Measurements from ENCODE around the gene UAP1L1. TPM values are rescaled to one million over a fixed set of nuclear protein-coding genes. Genes with fewer than 3 reads are reported as not detected.

UAP1L1 gene
- total and polyA plus RNA-seq, 7 donors: 2.9 to 9.6 (median 5.7) TPM

GRCh38 chr9:137078701-137079400, 1.5 kb downstream of the UAP1L1 start:
- Histone ChIP-seq H3K36me3 (peaks cover 0 to 37% (median 0%) of the 10 kb centered on the region in 4 donors), H3K9me3 (no peaks in the 10 kb centered on the region), H3K27ac (no peak overlapping the region), H3K4me3 (peak overlapping the region in 3 of 4 donors; percentile 57 to 64 (median 60)), H3K4me1 (peaks cover 0 to 34% (median 31%) of the 10 kb centered on the region in 4 donors), H3K27me3 (peaks cover 20 to 64% (median 33%) of the 10 kb centered on the region in 3 donors)
- TF ChIP-seq POLR2A (IDR thresholded peaks at IDR 0.05) (no peak), CTCF (IDR thresholded peaks at IDR 0.05) (no peak), POLR2AphosphoS5 (IDR thresholded peaks at IDR 0.05) (no peak), EP300 (IDR thresholded peaks at IDR 0.05) (no peak)
- WGBS, 2 donors: 23 to 68% methylated on average over 51 of the region's 51 CpGs
- intact Hi-C loops (cut with DNase I): no loop called here
- DNase-seq: peak; percentile 62

- intact Hi-C loops (cut with DNase I): no loop called here
- Histone ChIP-seq H3K4me1 (peaks cover 0 to 34% (median 32%) of the 10 kb centered on the region in 4 donors), H3K36me3 (peaks cover 0 to 37% (median 0%) of the 10 kb centered on the region in 4 donors), H3K9me3 (no peaks in the 10 kb centered on the region), H3K27me3 (peaks cover 20 to 61% (median 33%) of the 10 kb centered on the region in 3 donors), H3K4me3 (no peak overlapping the region), H3K27ac (no peak overlapping the region)
- no peak for TF ChIP-seq POLR2AphosphoS5 (IDR thresholded peaks at IDR 0.05)
- TF ChIP-seq CTCF (IDR thresholded peaks at IDR 0.05): no peak
- DNase-seq: no peak
- 33 to 75% methylated on average over 13 of the region's 13 CpGs for WGBS, 2 donors
These were observed 2.1 kb downstream of the UAP1L1 start for GRCh38 chr9:137079401-137079787.

- Histone ChIP-seq H3K27me3 (peaks cover 20 to 57% (median 33%) of the 10 kb centered on the region in 3 donors), H3K4me3 (no peak overlapping the region), H3K4me1 (peaks cover 0 to 40% (median 35%) of the 10 kb centered on the region in 4 donors), H3K36me3 (peaks cover 0 to 37% (median 0%) of the 10 kb centered on the region in 4 donors), H3K9me3 (no peaks in the 10 kb centered on the region), H3K27ac (no peak overlapping the region)
- WGBS, 2 donors: 90 to 94% methylated on average over 24 of the region's 24 CpGs
- TF ChIP-seq EP300 (IDR thresholded peaks at IDR 0.05): no peak
- no peak for TF ChIP-seq POLR2AphosphoS5 (IDR thresholded peaks at IDR 0.05)
- TF ChIP-seq CTCF (IDR thresholded peaks at IDR 0.05): no peak
- no peak for TF ChIP-seq POLR2A (IDR thresholded peaks at IDR 0.05)
- intact Hi-C loops (cut with DNase I): no loop called here
- DNase-seq: no peak
These were observed 3.2 kb downstream of the UAP1L1 start for GRCh38 chr9:137080260-137081122.

- Histone ChIP-seq H3K4me1 (peaks cover 0 to 42% (median 38%) of the 10 kb centered on the region in 4 donors), H3K27ac (peak overlapping the region in 1 of 4 donors; percentile 73), H3K4me3 (no peak overlapping the region), H3K27me3 (peaks cover 15 to 45% (median 24%) of the 10 kb centered on the region in 3 donors), H3K36me3 (peaks cover 0 to 37% (median 0%) of the 10 kb centered on the region in 4 donors), H3K9me3 (no peaks in the 10 kb centered on the region)
- TF ChIP-seq POLR2A (IDR thresholded peaks at IDR 0.05) (no peak), POLR2AphosphoS5 (IDR thresholded peaks at IDR 0.05) (no peak), CTCF (IDR thresholded peaks at IDR 0.05) (no peak), EP300 (IDR thresholded peaks at IDR 0.05) (no peak)
- DNase-seq: peak; percentile 66
- intact Hi-C loops (cut with DNase I): no loop called here
- 93 to 95% methylated on average over 16 of the region's 16 CpGs for WGBS, 2 donors
These were observed 5.1 kb downstream of the UAP1L1 start for GRCh38 chr9:137082222-137082924.
